ENCODE results near the gene BANF1.

The BANF1 gene

GRCh38 chr11:65981101-65981740 lies 21.1 kb upstream of the BANF1 start:
- TF ChIP-seq PPARA (CRISPR knock-in tag; IDR thresholded peaks at IDR 0.05; ENCODE audit: borderline replicate concordance), result no peak
- TF ChIP-seq ZNF8 (CRISPR knock-in tag; IDR thresholded peaks at IDR 0.05), result no peak
- TF ChIP-seq CREB5 (CRISPR knock-in tag; IDR thresholded peaks at IDR 0.05; ENCODE audit: low read depth), result no peak
- TF ChIP-seq TSHZ2 (CRISPR knock-in tag; IDR thresholded peaks at IDR 0.05), result no peak
- no peak for TF ChIP-seq BACH2 (CRISPR knock-in tag; IDR thresholded peaks at IDR 0.05; ENCODE audit: borderline replicate concordance)
- TF ChIP-seq ZC3H10 (CRISPR knock-in tag; IDR thresholded peaks at IDR 0.05), result no peak
- TF ChIP-seq CSRNP3 (CRISPR knock-in tag; IDR thresholded peaks at IDR 0.05), result no peak
- no peak for TF ChIP-seq ARNTL (CRISPR knock-in tag; IDR thresholded peaks at IDR 0.05; ENCODE audit: borderline replicate concordance, low read depth)
- no peak for TF ChIP-seq POU6F1 (CRISPR knock-in tag; IDR thresholded peaks at IDR 0.05; ENCODE audit: borderline replicate concordance, low read depth)
- TF ChIP-seq CSDC2 (CRISPR knock-in tag; IDR thresholded peaks at IDR 0.05), result no peak
- no peak for TF ChIP-seq SNAI2 (CRISPR knock-in tag; IDR thresholded peaks at IDR 0.05)
- peak; percentile 7 for ATAC-seq

- TF ChIP-seq ZNF8 (CRISPR knock-in tag; IDR thresholded peaks at IDR 0.05) (no peak), SNAI2 (CRISPR knock-in tag; IDR thresholded peaks at IDR 0.05) (no peak), ZNF70 (CRISPR knock-in tag; IDR thresholded peaks at IDR 0.05) (no peak), ARNTL (CRISPR knock-in tag; IDR thresholded peaks at IDR 0.05; ENCODE audit: borderline replicate concordance, low read depth) (no peak), PPARA (CRISPR knock-in tag; IDR thresholded peaks at IDR 0.05; ENCODE audit: borderline replicate concordance) (no peak), CSRNP3 (CRISPR knock-in tag; IDR thresholded peaks at IDR 0.05) (no peak), OSR1 (CRISPR knock-in tag; IDR thresholded peaks at IDR 0.05) (no peak), TCF4 (CRISPR knock-in tag; IDR thresholded peaks at IDR 0.05; ENCODE audit: borderline replicate concordance) (no peak), CREB5 (CRISPR knock-in tag; IDR thresholded peaks at IDR 0.05; ENCODE audit: low read depth) (no peak), POU6F1 (CRISPR knock-in tag; IDR thresholded peaks at IDR 0.05; ENCODE audit: borderline replicate concordance, low read depth) (no peak), PATZ1 (CRISPR knock-in tag; IDR thresholded peaks at IDR 0.05; ENCODE audit: borderline replicate concordance) (no peak), TOX (CRISPR knock-in tag; IDR thresholded peaks at IDR 0.05; ENCODE audit: borderline replicate concordance) (no peak), ZFP30 (CRISPR knock-in tag; IDR thresholded peaks at IDR 0.05) (no peak), GLIS3 (CRISPR knock-in tag; IDR thresholded peaks at IDR 0.05) (no peak), CSDC2 (CRISPR knock-in tag; IDR thresholded peaks at IDR 0.05) (no peak), ESRRG (CRISPR knock-in tag; IDR thresholded peaks at IDR 0.05) (no peak), RARB (CRISPR knock-in tag; IDR thresholded peaks at IDR 0.05) (no peak), BACH2 (CRISPR knock-in tag; IDR thresholded peaks at IDR 0.05; ENCODE audit: borderline replicate concordance) (no peak)
- ATAC-seq, result peak; percentile 29
These were observed 20.1 kb upstream of the BANF1 start for GRCh38 chr11:65981972-65982823.
